Occipital lobe (tissue), 2 donors: ENCODE measurements around the gene CREB1. TPM values are rescaled to one million over a fixed set of nuclear protein-coding genes. Genes with fewer than 3 reads are reported as not detected.
"Not testable (repeated sequence)": the region's sequence is repeated elsewhere in the genome, so short reads cannot be mapped to it uniquely, and the experiment has no call there.

ENCODE experiments used
- DNase-seq: peaks from one replicate; lab custom pipeline; 2025; lab: John Stamatoyannopoulos, UW
- total RNA-seq: library from RNA; depleted of rRNA; stranded (reverse); fragments of >200 nt; gene quantifications from one replicate; pipeline ENCODE4 v1.2.3, GENCODE V29; 2014

CREB1 gene
- total RNA-seq, 1 donor from 2014 or later = 130 TPM

DNA sequence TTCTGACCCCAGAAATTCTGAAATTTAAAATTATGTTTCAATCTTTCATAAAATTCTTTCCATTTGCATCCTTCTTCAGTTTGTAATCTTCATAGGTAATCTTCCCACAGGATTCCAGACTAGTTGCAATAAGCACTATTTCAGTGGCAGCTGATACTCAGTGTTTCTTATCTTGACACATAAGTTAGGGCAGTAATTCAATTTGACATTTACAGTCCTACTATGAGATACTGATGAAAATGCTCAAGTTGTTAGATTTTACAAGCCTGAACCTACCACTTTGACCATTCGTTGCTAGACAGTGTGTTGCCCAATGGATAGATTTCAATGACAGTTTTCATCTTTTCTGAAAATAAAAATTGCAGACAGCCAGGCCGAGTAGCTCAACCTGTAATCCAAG lies 85.1 kb downstream of the CREB1 start:
- DNase-seq = no peak

DNA sequence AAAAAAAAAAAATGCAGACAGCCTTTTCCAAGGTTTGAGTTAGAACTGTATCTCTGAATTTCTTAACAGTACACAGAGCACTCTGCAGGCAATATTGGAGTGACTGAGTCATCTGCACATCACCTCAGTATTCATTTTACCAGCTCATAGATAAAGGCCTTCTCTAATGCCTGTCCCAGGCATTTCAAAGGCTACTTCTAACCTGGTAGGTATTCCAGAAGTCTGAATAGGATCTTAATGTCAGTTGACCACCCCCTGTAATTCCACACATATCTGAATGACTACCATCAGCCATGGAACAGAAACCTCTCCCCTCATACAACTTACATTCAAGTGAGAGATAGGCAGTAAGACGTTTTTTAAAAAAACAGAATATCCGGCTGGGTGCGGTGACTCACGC lies 86.4 kb downstream of the CREB1 start:
- DNase-seq = no peak

DNA sequence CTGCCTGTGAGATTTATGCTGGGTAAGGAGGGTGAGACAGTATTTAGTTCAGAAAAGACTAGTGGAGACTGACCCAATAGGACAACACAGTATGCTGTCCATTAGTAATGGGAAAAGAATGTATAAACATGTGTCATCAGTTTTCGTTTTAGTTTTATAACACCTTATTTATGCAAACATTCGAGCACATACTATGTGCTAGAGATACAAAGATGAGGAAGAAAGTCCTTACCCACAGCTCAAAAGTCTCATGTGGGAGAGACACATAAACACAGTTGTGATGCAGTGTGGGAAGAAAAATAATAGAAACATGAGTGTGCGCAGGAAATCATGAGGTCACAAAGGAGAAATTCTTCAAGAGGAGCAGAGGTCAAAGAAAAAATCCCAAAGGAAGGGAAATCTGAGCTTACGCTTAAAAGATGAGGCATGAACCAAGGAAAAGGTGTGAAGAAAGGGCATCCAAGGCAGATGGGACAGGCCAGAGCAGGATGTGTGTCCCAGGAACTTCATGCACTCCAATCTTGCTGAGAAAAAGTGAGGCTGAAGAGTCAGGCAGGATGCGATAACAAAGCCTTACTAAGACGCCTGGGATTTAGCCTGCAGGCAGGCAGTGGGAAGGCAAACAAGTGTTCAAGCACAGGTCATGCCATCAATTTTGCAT lies 87.4 kb downstream of the CREB1 start:
- no peak for DNase-seq

DNA sequence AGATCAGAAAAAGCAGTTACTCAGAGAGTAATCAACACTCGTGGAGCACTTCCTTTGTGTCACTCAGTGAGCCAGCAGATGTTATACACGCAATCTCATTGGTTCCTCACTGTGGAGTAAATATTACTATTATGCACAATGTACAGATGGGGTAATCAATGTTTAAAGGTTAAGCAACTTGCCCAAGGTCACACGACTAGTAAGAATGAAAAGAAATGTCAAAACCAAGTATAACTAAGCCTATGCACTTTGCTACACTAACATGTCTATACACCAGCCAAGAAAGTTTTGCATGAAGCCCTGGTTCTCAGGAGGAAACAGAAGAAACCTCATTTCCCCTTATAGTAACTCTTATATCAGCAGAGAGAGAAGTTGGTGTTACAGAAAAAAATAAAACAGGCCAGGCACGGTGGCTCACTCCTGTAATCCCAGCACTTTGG lies 90.0 kb downstream of the CREB1 start:
- DNase-seq = no peak

DNA sequence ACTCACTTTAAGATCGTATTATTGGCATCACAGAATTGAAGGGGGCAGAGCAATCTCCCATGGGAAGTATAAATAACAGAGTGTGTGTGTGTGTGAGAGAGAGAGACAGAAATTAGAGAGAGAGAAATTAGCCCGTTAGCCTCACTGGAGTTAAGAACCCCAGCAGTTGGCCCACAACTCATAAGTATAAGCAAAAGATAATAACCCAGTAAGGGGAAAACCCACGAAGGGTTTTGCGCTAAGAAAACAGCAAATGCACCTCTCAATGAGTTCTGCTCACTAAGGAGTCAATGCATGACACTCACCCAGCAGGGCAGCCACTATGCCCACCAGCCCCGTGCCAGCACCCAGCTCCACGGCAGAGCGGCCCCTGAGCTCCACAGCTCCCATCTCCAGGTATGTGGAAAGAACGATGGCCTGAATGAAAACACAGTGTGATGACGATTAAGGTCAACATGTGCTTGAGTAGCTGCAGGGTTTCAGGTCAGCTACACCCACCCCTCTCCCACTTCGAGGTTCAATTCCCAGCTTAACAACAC lies 91.8 kb downstream of the CREB1 start:
- no peak for DNase-seq

DNA sequence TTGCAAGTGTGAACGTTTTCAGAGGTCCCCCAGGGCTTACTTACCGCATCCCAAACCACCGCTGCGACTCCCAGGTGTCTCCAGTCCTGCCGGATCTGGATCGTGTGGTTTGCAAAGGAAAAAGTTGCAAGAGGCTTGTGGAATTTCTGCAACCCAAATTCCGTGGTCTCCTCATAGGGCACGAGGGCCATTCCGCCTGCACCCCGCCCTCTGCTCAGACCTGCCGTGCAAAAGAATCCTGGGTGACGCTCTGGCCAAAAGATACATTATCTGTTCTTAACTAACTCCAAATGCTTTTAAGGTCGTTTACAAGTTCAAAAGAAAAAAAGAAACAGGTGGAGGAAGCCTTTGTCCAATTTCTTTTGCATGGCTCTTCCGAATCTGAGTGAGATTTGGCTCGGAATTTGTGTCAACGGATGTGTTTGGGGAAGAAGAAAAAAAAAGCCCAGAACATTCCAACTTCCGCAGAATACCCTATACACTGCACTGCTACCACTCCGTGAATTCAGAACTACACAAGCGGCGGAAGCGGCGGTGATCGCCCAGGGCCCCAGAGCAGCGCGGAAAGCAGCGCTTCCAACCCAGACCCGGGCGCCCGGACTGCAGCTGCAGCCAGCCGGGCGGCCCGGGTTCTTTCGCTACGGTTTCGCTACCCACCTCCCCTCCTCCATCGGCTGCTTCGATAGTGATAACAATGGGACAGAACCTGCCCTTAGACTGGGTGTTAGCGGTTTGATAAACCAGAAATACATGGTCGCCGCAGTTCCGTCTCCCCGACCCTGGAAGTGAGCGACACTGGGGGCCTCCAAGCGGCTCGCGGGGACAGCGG lies 94.6 kb downstream of the CREB1 start:
- peak; percentile 71 for DNase-seq

DNA sequence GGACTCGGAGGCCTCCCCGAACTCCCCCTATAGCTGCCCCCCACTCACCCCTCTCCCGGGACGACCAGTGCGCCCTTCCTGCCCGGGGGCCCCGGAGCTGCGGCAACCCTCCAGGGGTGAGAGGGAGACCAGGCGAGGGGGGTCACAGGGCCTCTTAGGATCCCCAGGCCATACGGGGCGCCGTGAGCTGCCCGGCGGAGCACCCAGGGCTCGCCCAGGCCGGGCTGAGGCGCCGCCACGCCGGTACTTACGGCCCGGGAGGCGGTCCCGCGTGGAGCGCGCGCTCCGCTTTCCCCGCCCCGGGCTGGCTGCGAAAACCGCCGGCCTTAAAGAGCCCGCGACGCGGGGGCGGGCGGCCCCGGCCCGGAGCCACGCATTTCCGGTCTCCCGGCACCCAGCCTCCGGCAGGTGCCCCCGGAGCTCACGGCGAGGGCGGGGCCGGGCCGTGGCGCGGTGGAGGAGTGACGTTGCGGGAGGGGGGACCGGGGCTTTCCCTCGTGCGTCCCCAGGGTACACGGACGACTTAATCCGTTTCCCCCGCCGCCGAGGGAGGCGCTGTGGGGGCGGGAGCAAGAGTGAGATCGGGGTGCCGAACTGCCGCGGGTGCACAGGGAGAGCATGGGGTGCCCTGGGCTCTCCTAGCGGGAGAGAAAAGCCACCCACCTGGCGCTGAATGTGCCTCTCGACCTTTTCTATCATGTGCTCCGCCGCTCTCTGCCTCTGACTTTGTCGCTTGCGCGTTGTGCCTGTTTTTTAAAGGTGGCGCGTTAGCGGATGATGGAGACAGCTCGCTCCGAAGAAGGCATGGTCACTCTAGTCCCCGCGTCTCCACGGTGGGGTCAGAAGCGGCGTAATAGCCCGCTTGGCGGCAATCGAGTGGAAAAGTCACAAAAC lies 95.5 kb downstream of the CREB1 start, which contains the start of gene METTL21A:
Gene METTL21A, minus strand, starts transcription at position 381 of the 894 bp plus-strand sequence. CDS start 1,019 bp downstream, outside the sequence.
- DNase-seq = peak; percentile 84

DNA sequence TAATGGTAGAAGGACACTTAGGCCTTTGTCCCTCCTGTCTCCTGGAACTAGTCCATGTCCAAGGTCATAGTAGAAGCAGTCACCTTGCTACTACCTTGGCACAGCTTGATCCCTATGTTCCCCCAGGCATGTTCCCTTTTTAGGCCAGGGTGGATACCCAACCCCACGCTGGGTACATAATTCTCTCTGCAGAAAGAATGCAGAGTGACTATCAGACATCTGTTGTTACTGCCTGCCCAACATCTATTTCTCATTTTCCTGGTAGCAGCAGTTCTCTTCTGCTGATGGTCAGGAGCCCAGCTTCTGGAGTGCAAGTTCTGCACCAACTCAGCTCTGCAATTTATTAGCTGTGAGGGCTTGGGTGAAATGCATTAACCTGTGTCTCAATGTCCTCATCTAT lies 99.8 kb downstream of the CREB1 start:
- no peak for DNase-seq

DNA sequence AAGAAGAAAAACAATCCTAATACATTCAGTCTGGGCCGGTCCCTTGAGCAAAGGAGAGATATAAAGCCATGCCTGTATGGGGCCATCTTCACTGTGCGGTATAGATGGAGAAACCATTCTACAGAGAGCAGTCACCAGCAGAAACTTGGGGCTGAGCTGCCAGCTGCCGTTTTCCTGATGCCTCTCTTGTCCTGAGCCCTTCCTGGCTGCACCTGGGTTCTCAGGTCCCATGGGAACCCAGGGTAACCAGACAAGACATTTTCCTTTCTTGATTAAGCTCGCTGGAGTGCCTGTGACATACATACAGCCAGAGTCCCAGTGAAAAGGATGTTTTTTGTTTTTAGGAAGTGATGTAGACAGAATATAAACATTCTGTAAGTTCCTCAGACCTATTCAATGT lies 100.7 kb downstream of the CREB1 start:
- DNase-seq = no peak

DNA sequence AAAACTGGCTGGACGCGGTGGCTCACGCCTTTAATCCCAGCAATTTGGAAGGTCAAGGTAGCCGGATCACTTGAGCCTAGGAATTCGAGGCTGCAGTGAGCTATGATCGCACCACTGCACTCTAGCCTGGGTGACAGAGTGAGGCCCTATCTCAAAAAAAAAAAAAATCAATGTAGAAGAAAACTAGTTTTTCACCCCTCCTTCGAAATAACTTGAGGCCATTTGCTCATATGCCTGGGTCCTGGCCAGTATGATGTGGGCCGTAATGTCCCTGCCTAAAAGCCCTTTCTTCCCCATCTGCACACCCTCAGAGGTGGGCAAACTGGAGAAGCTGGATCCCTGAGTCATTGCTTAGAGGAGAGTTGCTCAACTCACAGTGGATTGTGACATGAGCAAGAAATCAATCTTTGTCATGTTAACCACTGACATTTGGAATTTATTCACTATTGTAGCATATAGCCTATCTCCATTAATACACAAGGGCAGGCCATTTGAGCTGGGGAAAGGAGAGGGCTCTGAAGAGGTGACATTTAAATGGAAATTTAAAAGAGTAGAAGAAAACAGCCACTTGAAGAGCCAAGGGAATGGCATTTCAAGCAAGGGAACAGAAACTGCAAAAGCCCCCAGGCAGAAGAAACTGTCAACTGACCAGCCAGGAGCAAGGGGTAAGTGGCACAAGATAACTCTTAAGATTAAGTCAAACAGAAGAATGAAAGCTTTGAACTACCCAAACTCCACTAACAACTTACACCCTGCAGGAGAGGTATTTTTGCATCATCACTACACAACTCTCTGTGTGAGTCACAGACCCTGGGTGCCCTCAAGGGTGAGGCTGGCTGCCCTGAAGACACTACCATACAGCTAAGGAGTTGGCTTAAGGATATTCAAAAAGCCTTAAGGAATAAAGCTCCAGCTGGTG lies 103.1 kb downstream of the CREB1 start:
- DNase-seq = no peak

DNA sequence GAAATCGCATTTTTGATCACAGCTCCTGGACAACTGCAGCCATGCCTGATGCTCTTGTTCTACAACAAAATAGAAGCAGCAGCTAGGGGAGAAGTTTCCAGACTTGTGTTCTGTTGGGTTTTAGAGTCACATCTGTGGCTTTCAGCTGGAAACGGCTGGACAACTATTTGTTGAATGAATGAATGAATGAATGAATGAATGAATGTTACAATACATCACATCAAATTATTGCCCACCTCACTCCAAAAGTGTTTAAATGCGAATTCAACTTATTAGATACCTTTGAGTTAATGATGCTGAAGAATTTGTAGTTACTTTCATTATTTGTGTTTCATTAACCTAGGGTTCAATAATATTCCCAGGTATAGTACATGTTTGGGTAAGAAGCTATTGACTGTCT lies 103.9 kb downstream of the CREB1 start:
- no peak for DNase-seq

DNA sequence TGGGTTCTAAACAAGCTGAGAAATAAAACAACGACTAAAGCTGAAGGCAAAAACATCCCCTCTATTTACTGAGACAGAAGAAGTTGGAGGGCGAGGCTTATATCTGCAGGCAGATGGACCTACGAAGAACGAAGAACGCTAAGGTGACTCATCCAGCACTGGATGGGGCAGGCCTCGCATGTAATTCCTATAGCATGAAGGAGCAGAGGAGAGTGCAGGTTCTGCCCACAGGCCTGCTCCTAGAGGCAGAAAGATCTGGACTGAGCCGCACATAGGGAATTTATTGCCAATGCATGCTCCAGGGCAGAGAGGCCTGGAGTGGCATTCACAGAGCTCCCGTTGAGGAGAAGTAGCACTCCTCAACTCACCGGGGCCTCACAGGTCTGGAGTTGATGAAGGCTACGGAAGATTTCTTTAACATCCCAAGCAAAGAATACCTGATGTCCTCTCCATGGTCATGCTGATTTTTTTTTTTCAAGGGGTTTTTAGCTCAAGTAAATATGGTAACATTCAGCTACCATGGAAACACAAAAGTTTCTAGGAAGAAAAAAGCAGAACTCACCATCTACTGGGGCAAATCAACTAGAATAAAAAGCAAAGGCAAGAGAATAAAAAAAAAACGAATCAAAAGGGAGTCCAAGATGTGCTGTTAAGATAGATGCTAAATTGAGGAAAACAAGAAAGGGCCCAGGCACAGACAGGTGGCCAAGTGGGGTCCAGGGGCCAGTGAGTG lies 105.9 kb downstream of the CREB1 start:
- DNase-seq = no peak

DNA sequence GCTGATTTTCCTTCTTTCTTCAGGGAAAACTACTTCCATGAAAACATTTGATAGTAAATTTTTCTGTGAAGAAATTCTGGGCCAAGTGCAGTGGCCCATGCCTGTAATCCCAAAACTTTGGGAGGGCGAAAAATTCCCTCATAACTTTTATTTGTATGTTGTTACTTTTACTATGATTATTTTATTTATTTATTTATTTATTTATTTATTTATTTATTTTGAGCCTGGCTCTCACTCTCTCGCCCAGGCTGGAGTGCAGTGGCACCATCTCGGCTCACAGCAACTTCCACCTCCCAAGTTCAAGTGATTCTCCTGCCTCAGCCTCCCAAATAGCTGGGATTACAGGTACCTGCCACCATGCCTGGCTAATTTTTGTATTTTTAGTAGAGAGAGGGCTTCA lies 109.5 kb downstream of the CREB1 start:
- not testable (repeated sequence) for DNase-seq

DNA sequence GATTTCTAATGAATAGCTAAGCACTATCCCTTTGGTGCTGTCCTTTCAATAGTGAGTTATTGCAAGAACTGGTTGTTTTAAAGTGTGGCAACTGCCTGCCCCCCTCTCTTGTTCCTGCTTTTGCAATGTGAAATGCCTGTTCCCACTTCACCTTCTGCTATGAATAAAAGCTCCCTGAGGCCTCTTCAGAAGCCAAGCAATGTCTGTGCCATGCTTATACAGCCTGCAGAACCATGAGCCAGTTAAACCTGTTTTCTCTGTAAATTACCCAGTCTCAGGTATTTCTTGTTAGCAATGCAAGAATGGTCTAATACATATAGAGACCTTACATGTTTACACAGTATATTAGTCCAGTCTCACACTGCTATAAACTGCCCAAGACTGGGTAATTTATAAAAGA lies 110.4 kb downstream of the CREB1 start:
- DNase-seq = no peak

DNA sequence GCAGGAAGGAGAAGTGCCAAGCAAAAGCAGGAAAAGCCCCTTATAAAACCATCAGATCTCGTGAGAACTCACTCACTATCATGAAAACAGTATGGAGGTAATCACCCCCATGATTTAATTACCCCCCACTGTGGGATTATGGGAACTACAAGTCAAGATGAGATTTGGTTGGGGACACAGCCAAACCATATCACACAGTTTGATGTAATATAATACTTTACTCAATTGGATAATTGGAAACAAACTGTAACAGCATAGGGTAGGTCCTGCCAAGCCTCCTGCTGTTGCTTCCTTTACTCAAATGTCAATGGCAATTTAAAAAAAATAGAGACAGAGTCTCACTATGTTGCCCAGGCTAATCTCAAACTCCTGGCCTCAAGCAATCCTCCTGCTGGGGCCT lies 110.9 kb downstream of the CREB1 start:
- DNase-seq = no peak

DNA sequence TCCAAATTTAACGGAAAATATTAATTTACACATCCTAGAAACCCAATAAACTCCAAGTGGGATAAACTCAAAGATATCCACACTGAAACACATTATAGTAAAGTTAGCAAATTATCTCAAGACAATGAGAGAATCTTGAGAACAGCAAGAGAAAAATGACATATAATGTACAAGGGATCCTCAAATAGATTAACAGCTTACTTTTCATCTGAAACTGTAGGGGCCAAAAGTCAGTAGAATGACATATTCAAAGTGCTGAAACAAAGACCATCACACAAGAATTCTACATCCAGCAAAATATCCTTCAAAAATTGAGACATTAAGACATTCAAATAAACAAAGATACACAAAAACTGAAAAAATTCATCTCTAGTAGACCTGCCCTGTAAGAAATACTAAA lies 114.1 kb downstream of the CREB1 start:
- DNase-seq = no peak

DNA sequence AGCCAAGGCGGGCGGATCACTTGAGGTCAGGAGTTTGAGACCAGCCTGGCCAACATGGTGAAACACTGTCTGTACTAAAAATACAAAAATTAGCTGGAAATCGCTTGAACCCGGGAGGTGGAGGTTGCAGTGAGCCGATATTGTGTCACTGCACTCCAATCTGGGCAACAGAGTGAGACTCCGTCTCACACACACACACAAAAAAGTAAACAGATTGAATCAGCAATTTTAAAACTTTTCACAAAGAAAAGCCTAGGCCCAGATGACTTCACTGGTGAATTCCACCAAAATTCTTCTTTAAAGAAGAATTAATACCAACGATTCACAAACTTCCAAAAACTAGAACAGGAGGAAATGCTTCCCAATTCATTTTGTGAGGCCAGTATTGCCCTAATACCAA lies 116.8 kb downstream of the CREB1 start:
- not testable (repeated sequence) for DNase-seq
